GDM1 (cell line): ENCODE measurements around the gene KIF1B.

Source experiments
- DNase-seq: peaks from one replicate; lab custom pipeline; 2025; lab: John Stamatoyannopoulos, UW

KIF1B gene, protein sequence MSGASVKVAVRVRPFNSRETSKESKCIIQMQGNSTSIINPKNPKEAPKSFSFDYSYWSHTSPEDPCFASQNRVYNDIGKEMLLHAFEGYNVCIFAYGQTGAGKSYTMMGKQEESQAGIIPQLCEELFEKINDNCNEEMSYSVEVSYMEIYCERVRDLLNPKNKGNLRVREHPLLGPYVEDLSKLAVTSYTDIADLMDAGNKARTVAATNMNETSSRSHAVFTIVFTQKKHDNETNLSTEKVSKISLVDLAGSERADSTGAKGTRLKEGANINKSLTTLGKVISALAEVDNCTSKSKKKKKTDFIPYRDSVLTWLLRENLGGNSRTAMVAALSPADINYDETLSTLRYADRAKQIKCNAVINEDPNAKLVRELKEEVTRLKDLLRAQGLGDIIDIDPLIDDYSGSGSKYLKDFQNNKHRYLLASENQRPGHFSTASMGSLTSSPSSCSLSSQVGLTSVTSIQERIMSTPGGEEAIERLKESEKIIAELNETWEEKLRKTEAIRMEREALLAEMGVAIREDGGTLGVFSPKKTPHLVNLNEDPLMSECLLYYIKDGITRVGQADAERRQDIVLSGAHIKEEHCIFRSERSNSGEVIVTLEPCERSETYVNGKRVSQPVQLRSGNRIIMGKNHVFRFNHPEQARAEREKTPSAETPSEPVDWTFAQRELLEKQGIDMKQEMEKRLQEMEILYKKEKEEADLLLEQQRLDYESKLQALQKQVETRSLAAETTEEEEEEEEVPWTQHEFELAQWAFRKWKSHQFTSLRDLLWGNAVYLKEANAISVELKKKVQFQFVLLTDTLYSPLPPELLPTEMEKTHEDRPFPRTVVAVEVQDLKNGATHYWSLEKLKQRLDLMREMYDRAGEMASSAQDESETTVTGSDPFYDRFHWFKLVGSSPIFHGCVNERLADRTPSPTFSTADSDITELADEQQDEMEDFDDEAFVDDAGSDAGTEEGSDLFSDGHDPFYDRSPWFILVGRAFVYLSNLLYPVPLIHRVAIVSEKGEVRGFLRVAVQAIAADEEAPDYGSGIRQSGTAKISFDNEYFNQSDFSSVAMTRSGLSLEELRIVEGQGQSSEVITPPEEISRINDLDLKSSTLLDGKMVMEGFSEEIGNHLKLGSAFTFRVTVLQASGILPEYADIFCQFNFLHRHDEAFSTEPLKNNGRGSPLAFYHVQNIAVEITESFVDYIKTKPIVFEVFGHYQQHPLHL (N-terminal part only)

DNA sequence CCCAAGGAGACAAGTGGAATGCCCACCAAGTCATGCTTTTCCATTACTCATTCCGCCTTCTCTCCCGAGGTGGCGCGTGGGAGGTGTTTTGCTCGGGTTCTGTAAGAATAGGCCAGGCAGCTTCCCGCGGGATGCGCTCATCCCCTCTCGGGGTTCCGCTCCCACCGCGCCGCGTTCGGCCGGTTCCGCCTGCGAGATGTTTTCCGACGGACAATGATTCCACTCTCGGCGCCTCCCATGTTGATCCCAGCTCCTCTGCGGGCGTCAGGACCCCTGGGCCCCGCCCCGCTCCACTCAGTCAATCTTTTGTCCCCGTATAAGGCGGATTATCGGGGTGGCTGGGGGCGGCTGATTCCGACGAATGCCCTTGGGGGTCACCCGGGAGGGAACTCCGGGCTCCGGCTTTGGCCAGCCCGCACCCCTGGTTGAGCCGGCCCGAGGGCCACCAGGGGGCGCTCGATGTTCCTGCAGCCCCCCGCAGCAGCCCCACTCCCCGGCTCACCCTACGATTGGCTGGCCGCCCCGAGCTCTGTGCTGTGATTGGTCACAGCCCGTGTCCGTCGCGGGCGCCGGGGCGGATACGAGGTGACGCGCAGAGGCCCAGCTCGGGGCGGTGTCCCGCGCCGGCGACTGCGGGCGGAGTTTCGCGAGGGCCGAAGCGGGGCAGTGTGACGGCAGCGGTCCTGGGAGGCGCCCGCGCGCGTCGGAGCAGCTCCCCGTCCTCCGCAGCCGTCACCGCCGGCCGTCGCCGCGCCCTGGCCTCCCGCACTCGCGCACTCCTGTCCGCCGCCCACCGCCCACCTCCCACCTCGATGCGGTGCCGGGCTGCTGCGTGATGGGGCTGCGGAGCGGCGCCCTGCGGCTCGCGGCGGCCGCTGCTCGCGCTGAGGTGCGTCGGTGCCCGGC is at the start of gene KIF1B:
KIF1B (plus strand) TSS at position 666 of the 906 bp plus-strand sequence. CDS start 21,759 bp downstream, outside the sequence.
- DNase-seq: peak; percentile 95

- DNase-seq: no peak
These were observed 49.4 kb upstream of the KIF1B start for GRCh38 chr1:10160907-10161490.

GRCh38 chr1:10161541-10162290 is 48.7 kb upstream of the KIF1B start:
- no peak for DNase-seq

DNA sequence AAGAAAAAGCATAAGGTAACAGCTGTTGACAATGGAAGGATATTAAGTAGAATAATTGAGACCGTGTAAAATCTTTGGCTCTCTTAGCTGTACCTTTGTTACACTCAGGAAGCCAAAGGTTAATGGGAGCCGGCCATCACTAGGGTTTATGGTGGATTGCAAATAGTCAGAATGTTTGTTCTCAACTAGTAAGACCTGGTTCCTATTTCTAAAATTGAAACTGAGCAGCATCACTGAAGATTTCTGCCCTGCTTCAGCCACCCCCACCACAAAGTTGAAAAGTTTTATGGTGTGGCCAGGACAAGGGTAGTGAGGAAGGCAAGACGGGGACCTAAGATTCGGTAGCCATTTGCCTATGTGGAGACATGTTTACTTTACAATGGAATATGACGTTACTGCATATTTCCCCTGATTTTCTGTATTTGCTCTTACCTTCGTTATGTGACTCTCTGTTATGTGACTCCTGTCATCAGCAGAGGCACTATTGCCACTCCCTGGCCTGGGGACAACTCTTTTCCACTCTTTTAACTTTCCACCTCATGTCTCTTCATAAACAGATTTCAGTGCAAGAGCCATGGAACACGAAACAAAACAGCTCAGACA is 41.4 kb upstream of the KIF1B start:
- DNase-seq: no peak

- DNase-seq: no peak
These were observed 40.2 kb upstream of the KIF1B start for GRCh38 chr1:10170239-10170574.

DNA sequence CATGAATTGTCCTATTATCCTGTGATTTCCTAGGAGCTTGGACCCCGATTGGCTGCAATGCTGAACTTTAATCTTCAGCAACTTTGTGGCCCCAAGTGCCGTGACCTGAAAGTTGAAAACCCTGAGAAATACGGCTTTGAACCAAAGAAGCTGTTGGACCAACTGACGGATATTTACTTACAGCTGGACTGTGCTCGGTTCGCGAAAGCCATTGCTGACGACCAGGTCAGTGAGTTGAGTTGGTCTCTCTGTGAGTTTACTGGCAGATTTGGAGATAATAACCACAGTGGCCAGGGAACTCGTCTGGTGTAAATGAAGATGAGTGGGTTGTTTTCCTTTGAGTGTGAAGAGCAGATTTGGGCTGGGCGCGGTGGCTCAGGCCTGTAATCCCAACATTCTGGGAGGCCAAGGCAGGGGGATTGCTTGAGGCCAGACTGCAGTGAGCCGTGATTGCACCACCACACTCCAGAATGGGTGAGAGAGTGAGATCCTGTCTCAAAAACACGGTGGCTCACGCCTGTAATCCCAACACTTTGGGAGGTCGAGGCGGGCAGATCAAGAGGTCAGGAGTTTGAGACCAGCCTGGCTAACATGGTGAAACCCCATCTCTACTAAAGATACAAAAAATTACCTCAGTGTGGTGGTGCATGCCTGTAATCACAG is 39.1 kb upstream of the KIF1B start:
- DNase-seq: no peak

DNA sequence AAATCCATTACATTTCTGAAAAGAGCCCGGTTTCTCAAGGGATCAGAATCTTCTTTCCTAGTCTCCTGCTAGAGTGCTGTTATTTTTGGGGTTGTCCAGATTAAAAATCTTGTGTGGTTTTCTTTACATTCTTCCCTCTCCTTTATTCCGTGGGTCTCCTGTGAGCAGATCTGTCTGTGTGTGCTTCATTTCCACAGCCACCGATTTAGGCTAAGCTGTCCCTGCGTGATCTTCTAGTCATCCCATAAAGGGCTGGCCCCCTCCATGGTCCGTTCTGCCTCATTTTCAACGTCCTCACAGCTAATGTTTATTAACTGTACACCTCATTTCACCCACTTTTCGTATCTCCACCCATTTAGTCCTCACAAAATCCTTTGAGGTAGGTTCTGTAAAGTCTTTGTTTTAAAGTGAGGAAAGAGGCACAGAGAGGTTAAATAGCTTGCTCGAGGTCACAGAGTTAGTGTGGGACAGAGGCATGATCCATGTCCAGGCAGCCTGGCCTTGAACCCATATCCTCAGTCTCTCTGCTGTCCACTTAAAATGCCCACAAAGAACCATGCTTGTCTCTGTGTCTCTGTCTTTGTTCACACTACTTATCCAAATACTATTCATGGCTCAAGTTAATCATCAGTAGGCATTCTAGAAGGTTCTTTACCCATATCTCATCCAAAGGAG is 38.2 kb upstream of the KIF1B start:
- no peak for DNase-seq

DNA sequence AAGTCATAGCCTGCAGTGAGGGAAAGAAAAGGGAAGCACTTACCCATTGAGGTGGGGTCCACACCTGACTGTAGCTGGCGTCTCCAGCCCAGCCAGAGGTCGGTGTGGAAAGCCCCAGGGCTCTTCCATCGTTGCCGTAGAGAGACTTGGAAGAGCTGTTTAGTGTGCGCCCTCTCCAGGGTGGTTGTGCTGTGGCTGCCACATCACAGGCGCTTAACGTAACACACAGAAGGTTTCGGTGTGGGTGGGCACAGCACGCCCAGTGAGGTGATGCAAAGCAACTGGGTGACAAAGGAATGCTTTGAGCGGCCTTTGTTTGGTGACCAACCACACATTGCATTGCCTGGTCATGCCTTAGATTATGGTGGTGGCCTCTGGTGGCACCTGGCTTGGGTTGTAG is 36.8 kb upstream of the KIF1B start:
- DNase-seq: no peak

DNA sequence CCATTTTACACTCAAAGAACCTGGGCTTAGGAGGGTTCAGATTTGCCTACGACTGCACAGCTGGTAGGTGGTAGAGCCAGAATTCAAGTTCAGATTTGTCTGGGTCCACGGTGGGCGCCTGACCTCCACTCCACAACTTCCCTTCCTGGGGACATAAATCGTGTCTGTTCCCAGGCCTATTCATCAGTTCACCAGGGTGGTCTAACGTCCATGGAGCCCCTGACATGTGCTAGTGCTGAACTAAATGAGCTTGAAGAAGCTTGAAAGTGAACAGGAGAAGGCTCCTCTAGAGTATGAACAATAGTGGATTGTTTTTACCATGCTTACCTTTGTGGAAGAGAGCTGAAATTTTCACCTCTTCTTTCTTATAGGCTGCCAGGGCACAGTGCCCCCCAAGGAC is 32.5 kb upstream of the KIF1B start:
- no peak for DNase-seq

- no peak for DNase-seq
These were observed 31.6 kb upstream of the KIF1B start for GRCh38 chr1:10178597-10179405.

DNA sequence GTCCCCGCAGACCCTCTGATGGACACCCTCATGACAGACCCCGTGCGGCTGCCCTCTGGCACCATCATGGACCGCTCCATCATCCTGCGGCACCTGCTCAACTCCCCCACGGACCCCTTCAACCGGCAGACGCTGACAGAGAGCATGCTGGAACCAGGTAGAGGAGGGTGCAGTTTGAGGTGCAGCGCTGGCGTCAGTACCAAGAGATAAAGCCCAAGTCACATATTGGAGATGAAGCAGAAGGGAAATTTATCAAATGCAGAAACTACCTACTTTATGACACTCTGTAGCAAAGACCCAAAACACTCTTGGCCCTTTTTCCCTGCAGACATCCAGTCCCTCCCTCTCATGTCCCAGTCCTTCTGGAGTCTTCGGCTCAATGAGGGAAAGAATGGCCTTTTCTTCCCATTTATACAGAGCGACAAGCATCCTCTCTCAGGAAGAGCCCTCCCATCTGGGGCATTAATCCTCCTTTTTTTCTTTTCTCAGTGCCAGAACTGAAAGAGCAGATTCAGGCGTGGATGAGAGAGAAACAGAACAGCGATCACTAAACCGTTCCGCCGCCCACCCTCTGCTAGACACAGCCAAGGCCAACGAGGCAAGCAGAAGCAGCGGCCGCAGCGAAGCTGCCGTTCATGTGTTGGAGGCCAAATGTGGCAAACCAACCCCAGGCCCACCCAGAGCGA is 30.8 kb upstream of the KIF1B start:
- DNase-seq: no peak

GRCh38 chr1:10181154-10181553 is 29.2 kb upstream of the KIF1B start:
- DNase-seq: no peak

- no peak for DNase-seq
These were observed 24.6 kb upstream of the KIF1B start for GRCh38 chr1:10185759-10186158.

DNA sequence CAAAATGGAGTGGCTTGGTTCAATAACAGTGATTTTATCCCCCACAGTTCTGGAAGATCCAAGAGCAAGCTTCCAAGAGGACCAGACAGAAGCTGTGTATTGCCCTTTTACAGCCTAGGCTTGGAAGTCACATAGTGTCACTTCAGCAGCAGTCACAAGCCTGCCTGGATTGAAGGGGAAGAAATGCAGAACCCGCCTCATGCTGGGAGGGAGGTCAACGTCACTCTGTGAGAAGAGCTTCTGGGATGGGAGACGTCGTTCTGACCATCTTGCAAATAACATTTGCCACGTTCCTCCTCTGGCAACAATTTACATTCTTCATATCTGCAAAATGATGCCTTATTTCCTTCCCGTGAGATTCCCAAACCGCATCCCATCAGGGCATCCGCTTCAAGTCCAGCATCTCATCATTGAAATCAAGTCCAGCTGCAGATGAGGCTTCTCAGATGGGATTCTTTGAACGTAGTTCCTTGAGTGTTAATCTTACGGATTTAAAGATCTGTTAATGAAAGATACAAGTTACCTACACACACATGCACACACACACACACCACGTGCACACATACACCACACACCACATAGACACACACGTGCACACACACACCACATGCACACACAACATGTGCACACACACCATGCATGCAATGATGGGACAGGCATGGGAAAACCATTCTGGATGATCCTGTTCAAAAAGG is 23.9 kb upstream of the KIF1B start:
- no peak for DNase-seq

GRCh38 chr1:10187026-10187334 is 23.4 kb upstream of the KIF1B start:
- no peak for DNase-seq

- DNase-seq: no peak
These were observed 22.2 kb upstream of the KIF1B start for GRCh38 chr1:10188133-10188650.

DNA sequence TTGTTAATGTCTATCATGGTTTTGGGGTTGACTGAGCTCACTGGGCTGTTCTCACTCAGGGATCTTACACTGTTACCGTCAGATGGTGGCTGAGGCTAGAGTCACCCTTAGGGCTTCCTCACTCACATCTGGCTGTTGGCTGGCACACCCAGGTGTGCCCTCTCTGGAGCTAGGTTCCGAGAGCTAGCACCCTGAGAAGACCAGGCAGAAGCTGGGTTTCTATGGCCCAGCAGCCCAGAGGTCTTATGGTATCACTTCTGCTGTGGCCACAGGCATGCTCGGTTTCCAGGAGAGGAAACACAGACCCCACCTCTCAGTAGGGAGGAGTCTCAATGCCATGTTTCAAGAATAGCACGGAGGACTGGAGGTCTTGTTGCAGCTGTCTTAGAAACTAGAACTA is 20.7 kb upstream of the KIF1B start:
- no peak for DNase-seq
